C4-2B (cell line): Measurements from ENCODE around the gene TMEM168.

ENCODE experiments used
- CTCF ChIP-seq: fragments of 450-650 bp; conservative IDR thresholded peaks from 2 replicates; pipeline ENCODE4 v1.5.1; 2017; ENCODE audit warnings: mild to moderate bottlenecking
- ZFX ChIP-seq: fragments of 450-650 bp; IDR thresholded peaks from 2 replicates; pipeline ENCODE4 v1.6.1; 2017

- TF ChIP-seq CTCF, result no peak
- no peak for TF ChIP-seq ZFX
These were observed 50.6 kb downstream of the TMEM168 start for GRCh38 chr7:112739436-112740180.
